SU-DHL-6 (cell line): ENCODE data around the gene DCLK1.

Source experiments
- EZH2phosphoT487 ChIP-seq: fragments of 200-600 bp; sonication (generic), shearing (Covaris generic); conservative IDR thresholded peaks from 2 replicates; pipeline ENCODE4 v1.6.1; 2018; ENCODE audit warnings: mild to moderate bottlenecking, antibody characterized with exemption, low read length, moderate library complexity, mixed read lengths
- TF ChIP-seq, protein P1 (sequence below): fragments of 200-600 bp; sonication (generic); IDR thresholded peaks from one replicate; pipeline ENCODE4 v1.5.1; 2017; ENCODE audit warnings: antibody characterized with exemption, mild to moderate bottlenecking, low read length, moderate library complexity; ENCODE audit not compliant: insufficient read depth, poor library complexity, severe bottlenecking

DNA sequence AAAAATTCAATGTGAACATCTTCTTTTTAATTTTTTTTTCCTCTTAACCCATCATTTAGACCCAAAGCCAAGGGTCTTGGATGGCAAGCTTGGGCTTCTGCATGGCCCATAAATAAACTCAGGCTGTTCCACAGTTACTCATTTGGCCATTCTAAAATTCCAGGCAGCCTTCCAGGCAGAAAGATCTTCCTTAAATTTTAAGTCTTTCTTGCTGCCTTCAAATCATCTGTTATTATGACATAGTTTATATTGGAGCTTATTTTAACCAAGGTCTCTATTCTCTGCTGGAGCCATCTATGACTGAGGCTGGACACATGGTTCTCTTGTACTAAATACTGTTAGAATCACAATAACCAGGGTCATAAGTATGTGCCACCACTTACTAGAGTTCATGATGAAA lies 337.4 kb downstream of the DCLK1 start:
- TF ChIP-seq, protein P1, sequence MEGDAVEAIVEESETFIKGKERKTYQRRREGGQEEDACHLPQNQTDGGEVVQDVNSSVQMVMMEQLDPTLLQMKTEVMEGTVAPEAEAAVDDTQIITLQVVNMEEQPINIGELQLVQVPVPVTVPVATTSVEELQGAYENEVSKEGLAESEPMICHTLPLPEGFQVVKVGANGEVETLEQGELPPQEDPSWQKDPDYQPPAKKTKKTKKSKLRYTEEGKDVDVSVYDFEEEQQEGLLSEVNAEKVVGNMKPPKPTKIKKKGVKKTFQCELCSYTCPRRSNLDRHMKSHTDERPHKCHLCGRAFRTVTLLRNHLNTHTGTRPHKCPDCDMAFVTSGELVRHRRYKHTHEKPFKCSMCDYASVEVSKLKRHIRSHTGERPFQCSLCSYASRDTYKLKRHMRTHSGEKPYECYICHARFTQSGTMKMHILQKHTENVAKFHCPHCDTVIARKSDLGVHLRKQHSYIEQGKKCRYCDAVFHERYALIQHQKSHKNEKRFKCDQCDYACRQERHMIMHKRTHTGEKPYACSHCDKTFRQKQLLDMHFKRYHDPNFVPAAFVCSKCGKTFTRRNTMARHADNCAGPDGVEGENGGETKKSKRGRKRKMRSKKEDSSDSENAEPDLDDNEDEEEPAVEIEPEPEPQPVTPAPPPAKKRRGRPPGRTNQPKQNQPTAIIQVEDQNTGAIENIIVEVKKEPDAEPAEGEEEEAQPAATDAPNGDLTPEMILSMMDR = no peak
- no peak for TF ChIP-seq EZH2phosphoT487
